ENCODE data around the gene PIH1D1.

PIH1D1 gene

DNA sequence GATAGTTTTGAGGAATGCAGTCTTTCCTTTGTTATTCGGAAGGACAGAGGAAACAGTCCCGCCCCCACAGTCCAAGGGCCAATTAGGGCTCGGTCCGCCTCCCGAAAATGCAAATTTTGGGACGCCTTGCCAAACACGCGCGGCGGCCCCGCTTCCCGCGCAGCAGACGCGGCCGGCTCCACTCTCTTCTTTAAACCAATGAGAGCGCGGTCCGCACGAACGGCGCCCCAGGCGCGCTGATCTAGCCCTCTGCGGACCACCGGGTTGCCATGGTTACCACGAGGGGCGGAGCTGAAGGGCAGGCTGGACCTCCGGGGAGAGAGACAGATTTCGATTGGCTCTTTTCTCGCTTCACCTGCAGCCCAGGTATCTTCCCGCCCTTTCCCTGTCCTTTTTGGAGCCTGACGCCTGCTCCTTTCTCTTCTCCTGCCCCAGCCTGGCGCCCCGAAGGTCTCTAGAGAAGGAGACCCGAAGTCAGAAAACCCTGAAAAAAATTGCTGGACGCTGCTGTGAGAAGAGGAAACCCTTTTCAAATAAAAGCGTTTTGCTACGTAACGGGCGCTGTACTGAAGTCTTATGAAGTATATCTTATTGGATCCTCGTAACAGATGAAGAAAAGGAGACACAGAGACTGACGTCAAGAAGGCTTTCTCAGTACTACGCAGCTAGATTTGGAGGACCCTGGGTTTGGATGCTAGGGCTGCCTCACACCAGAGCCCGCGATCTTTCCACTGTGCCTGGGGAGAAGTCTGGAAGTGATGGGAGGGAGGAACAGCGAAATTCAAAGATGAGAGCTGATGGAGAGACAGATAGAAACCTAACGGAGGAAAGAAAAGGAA lies 30.4 kb downstream of the PIH1D1 start:
- peak in 2 of 3 donors; percentile 35 to 48 for DNase-seq (ENCODE audit: low read depth in 2 of 3, low spot score in 1 of 3)

DNA sequence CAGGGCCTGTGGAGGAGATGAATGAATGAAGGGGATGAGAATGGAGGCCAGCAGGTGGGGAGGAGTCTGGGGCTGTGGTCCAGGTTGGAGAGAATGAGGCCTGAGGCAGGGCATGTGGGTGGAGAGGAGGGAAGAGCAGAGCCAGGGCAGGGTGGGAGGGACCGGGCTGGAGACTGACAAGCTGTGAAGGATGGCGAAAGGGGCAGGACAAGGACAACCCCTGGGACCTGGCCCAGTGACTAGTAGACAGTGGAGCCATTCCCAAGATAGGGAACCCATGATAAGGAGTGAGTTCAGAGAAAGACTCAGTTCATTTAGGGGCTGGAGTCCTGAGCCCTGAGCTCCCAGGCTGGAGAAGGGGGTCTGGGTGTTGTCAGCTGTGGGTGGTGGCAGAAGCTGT lies 31.4 kb downstream of the PIH1D1 start:
- DNase-seq (ENCODE audit: low read depth in 2 of 3, low spot score in 1 of 3), result no peak

DNA sequence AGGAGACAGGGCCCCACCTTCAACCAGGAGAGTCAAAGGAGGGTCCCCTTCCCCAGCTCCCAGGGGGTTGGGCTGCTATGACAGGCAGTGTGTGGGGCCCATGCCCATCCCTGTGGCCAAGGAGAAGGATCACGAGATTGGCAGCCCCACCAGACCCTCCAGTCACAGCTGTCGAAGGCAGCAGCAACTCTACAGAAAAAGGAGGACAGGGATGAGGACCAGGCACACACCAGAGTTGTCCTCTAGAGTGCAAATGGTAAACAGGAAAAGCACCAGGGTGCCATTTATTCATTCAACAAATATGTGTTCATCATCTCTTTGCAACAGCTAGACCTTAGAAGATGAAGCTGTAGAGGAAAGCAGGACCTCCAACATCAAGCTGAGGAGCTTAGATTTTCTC lies 32.4 kb downstream of the PIH1D1 start:
- DNase-seq (ENCODE audit: low read depth in 2 of 3, low spot score in 1 of 3), result no peak

DNA sequence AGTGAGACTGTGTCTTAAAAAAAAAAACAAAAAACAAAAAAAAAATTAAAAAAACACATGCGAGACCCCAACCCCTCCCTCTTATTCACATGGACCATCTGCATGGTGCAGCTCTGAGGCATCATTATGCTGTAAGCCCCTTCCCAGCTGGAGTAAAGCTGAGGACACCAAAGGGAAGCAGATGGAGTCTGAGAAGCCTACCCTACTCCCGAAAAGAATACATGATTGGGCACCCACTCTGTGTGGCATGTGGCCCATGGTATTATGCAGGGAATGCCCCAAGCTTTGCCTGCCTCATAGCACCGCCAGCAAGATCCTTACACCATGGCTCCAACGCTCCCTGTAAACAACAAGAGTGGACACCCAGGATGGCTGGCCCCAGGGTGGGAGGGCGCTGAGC lies 33.1 kb downstream of the PIH1D1 start:
- no peak for DNase-seq (ENCODE audit: low read depth in 2 of 3, low spot score in 1 of 3)

DNA sequence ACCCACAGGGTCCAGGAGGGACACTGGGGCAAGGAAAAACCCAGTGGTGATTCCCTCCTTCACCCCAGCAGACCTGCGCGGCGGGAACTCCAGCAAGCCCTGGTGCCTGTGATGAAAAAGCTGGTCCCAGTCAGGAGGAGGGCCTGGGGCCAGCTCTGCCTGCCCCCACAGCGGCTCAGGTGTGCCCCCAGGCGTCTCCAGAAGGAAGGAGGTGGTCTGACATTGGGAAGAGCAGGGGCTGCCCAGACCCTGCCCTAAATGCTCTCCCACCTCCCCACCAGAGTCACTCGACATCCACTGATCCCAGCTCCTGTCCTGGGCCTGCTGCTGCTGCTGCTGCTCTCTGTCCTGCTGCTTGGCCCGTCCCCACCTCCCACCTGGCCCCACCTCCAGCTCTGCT lies 34.5 kb downstream of the PIH1D1 start:
- DNase-seq (ENCODE audit: low read depth in 2 of 3, low spot score in 1 of 3), result no peak

DNA sequence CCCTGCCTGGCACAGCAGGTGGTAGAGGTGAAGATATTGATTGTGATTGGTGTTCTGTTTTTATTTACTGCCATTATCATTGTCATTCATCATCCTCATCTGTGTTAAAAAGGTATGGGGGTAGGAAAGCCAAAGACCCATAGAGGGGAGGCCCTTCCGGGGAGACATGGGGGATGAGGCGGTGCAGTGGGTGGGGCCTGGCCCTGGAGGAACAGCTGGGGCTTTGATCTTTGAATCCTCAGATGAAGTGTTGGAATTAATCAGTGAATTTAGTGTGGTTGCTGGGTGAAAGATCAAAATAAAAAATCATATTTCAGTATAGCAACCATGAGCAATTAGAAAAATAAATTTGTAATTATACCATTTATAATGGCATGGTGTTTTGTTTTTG lies 35.8 kb downstream of the PIH1D1 start:
- no peak for DNase-seq (ENCODE audit: low read depth in 2 of 3, low spot score in 1 of 3)

DNA sequence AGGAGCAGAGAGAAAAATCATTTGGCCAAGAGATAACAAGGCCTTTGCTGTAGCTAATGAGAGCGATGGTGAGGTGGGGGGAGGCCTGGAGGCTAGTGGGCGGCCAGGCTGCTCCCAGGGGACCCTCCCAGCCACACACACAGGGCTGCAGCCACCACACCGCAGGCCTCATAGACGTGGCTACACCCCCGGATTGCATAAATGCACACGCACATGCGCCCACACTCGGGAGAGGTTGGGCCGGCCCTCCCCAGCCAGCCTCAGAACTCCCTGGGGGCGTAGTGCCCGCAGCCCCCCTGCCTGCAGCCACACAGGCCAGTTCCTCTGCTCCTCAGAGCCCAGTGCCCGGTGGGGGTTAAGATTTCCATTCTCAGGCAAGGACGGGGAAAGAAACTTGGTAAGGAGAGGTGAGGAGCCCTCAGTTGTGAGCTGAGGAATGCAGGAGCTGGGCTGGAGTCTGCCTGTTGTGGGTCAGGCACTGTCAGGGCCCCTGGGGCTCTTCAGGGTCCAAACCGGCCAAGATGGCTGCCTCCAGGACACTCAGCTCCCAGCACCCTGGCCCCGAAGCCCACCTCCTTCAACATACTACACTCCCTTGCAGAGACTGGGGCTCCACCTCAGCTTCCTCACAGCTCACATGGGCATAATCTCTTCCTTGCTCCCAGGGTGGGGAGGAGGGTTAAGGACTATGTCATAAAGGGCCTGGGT lies 36.4 kb downstream of the PIH1D1 start:
- no peak for DNase-seq (ENCODE audit: low read depth in 2 of 3, low spot score in 1 of 3)

DNA sequence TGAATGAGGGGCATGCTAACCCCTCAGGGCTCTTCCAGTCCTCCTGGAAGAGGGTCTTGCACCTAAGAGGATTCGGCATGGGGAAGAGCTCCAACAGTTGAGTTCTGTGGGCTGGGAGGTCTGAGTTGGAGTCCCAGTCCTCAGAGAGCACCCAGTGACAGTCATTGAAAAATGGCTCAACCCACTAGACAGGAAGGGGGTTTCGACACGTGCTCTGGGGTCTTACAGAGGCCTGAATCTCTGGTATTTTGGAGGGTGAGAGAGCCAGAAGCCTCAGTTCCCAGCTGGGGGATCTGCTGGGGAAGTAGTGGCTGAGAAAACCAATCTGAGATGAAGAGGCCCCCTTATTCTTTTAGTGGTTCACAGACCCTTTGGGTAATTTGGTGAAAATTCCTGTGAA lies 37.4 kb downstream of the PIH1D1 start:
- no peak for DNase-seq (ENCODE audit: low read depth in 2 of 3, low spot score in 1 of 3)

DNA sequence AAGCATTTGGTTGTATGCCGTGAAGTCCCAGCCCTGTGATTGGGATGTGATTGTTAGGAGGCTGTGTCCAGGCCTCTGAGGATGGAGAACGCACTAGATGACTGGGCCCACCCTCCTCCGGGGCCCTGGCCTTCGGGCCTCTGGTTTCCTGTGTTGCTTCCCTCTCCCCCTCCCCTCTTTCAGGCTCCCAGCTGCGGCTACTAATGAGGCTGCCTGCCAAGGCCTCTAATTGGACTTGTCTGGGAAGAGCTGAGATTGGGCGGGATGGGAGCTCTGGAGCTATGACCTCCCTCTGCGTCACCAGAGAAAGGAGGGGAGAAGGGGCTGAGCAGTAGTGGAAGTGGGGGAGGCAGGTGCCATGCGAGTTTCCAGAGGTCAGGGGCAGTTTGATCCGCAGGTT lies 38.3 kb downstream of the PIH1D1 start:
- no peak for DNase-seq (ENCODE audit: low read depth in 2 of 3, low spot score in 1 of 3)

DNA sequence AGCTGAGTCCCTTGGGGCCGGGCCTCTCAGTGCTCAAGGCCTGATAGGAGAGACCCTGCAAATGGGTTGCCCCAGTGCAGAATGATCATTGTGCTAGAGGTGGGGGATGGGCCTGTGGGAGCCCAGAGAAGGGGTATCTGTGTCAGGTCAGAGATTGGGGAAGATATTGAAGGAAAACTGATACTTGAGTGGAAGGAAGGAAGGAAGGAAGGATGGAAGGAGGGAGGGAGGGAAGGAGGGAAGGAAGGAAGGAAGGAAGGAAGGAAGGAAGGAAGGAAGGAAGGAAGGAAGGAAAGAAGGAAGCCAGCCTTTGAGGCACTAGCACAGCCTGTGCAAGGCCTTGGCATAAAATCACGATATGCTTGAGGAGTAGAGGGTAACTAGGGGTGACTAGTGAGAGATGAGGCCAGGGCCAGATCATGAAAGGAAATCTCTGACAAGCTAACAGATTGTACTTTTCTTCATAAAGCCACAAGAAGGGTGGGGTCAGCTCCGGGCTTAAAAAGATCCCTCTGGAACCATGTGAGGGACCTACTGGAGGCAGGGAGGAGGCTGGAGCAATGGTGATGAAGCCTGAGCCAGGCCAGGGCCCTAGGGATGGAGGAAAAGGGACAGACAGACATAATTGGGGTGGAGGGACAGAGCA lies 39.8 kb downstream of the PIH1D1 start:
- DNase-seq (ENCODE audit: low read depth in 2 of 3, low spot score in 1 of 3), result no peak

DNA sequence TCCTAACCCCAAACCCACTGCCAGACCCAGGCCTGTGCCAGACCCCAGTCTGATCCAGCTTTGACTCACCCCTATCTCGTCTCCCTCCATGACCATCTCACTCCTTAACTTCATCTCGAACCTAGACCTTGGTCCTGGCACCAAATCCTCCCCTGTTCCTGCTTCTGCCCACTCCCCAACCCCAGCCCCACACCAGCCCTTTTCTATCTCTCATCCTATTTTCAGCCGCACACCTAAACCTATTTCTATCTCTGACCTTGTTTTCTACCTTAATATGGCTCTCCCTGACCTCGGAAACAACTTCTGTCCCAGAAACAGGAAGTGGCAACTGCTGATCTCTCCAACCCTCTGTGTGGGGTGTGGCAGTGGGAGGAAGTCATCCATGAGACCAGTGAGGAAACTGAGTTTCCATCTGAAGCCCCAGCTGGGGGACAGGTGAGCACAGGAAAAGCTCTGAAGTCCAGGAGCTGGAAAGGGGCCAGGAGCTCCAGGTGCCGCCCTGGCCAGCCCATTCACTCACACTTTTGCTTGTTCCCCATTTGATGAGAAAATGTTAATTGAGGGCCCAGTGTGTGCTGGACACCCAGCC lies 42.1 kb downstream of the PIH1D1 start:
- DNase-seq (ENCODE audit: low read depth in 2 of 3, low spot score in 1 of 3), result no peak

DNA sequence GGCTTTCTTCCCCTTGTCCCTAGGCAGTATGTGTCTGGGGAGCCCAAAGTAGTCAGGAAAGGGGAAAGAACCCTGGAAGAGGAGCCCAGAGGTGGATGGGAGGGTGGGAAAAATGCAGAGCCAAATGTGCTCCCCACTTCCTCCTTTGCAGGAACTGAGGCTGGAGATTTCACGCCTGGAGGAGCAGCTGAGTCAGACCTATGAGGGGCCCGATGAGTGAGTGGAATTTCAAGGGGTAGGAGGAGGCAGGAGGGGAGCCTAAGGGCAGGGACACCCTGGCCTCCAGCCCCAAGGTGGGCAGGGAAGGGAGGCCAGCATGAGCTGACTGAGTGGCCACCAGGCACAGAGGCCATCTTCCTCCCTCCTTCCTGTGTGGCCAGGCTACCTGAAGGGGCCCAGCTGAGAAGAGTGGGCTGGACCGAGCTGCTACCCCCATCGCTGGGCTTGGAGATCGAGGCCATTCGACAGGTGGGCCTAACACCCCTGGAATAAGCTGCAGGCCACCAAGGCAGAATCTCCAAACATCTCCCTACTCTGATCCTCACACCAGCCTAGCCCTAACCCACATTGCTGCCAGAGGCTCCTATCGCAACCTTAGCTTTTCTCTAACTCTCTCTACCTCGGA lies 42.7 kb downstream of the PIH1D1 start:
- DNase-seq (ENCODE audit: low read depth in 2 of 3, low spot score in 1 of 3), result no peak

DNA sequence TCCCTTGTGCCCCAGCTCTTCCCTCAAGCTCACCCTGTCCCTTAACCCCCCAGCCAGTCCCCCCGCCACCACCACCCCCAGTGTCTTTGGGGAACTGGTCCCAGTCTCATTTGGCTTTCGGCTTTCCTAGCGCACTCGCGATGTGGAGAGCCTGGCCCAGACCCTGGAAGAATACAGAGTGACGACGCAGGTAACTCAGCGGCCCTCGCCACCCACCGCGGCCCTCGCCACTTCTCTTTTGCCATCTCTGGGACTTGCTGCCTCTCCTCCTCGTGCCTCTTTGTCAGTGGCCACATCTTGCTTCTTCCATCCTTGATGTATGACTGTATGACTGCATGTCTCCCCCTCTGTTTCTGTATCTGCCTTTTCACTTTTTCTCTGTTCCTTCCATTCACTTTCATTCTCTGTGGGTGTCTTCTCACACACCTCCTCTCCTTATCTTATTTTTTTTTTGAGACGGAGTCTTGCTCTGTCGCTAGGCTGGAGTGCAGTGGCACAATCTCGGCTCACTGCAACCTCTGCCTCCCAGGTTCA lies 44.1 kb downstream of the PIH1D1 start:
- no peak for DNase-seq (ENCODE audit: low read depth in 2 of 3, low spot score in 1 of 3)

DNA sequence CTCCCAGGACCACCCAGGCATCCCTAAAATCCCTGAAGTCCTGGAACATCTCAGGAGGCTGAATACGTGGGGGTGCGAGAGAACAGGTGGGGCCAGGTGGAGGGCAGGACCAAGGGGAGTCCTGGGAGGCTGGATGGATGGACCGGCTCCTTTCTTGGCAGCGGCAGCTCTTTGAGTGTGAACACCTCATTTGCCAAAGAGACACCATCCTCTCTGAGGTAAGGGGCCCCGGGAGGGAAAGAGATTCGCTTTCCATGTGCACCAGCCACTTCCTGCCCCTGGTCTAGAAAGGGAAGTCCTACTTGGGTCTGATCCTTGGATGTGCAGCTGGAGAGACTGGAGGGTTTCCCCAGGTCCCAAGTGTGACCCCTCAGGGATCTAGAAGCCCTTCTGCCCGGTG lies 44.5 kb downstream of the PIH1D1 start:
- DNase-seq (ENCODE audit: low read depth in 2 of 3, low spot score in 1 of 3), result no peak

DNA sequence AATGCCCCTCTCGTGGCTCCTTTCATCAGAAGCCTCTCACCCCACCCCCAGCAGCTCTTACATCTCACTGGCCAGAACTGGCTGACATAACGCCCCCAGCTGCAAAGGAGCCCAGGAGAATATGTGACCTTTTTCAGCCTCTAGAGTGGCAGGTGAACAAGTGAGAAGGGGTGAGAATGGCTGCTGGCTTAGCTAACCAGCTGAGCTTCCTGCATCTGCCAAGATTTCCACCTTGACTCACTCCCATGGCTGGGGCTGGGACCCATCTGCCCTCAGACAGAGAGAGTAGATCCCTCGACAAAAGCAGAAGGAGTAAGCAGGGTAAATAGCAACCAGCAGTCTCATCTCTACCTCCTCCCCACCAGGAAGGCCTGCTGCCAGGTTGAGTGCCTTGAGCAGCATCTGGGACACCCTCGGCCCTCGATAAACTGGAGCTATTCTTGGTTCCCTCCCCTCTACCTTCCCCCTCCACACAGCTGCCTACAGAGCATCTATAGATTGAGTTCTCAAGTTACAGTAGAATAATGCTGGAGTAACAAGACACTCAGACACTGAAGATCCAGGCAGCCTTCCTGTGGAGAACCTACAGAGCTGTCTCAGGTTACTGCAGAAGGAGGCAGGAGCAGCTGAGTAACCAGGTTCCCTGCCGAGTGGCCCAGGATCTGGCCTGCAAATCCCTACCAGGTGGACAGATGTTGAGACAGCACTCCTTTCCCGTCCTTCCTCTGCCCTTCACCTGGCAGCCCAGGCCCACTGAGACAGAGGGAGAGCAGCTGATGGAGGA lies 48.0 kb downstream of the PIH1D1 start:
- no peak for DNase-seq (ENCODE audit: low read depth in 2 of 3, low spot score in 1 of 3)

DNA sequence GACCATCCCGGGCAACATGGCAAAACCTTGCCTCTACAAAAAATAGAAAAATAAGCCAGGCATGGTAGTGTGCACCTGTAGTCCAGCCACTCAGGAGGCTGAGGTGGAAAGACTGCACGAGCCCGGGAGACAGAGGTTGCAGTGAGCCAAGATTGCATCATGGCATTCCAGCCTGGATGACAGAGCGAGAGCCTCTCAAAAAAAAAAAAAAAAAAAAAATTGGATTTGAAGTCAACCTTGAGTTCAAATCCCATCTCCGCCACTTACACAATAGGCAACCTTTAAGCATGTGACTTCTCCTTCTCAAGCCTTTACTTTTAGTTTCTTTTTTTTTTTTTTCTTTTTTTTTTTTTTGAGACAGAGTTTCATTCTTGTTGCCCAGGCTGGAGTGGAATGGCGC lies 51.6 kb downstream of the PIH1D1 start:
- DNase-seq (ENCODE audit: low read depth in 2 of 3, low spot score in 1 of 3), result no peak

DNA sequence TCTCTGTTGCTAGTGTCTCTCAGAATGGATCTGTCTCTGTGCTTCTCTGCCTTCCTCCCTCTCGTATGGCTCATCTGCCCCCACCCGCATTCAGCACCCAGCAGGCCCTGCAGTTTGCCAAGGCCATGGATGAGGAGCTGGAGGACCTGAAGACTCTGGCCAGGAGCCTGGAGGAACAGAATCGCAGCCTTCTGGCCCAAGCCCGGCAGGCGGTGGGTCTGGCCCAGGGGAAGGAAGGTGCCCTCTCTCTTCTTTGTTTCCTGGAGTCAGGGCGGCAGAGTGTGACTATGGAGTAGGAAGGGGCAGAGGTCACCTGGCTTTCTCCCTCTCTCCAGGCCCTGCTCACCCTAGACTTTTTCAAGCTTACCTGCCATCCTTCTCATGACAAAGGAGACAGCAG lies 52.7 kb downstream of the PIH1D1 start:
- DNase-seq (ENCODE audit: low read depth in 2 of 3, low spot score in 1 of 3), result no peak

DNA sequence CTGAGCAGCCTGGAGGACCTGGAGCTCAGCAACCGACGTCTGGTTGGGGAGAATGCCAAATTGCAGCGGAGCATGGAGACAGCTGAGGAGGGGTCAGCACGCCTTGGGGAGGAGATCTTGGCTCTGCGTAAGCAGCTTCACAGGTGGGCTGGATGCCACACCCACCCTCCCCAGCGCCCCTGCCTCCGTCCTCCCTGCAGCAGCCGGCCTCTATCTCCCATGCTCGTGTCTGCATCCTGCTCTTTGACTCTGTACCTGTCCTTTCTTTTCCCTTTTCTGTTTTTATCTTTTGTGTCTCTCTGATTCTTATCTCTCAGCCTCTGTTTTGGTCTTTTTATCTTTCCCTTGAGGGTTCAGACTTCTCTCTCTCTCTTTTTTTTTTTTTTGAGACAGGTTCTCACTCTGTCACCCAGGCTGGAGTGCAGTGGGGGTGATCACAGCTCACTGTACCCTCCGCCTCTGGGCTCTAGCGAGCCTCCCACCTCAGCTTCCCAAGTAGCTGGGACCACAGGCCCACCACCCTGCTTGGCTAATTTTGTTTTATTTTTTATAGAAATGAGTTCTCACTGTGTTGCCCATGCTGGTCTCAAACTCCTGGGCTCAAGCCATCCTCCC lies 53.5 kb downstream of the PIH1D1 start:
- DNase-seq (ENCODE audit: low read depth in 2 of 3, low spot score in 1 of 3), result no peak

DNA sequence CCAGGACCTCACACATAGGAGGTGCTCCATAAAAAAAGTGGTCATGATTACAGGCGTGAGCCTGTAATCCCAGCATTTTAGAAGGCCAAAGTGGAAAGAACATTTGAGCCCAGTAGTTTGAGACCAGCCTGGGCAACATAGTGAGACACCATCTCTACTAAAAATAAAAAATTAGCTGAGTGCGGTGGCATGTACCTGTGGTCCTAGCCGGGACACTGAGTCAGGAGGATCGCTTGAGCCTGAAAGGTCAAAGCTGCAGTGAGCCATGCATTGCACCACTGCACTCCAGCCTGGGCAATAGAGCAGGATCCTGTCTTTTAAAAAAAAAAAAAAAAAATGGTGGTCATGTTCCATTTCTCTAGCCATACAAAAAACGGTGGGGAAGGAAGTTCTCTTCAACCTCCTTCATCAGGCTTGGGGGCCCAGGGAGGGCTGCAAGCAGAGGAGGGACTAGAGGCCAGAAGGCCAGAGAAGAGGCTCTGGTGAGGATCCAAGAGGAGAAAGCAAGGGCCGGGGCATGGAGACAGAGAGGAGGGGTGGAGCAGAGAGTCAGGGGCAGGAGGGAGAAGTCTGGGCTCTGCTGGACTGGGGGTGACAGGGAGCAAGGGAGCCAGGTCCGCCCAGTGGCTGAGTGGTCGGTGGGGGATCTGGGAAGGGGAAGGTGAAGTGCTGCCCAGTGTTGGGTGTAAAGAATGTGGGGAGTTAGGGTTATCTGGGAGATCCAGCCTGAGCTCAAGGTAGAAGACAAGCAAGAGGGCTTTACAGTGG lies 54.7 kb downstream of the PIH1D1 start:
- DNase-seq (ENCODE audit: low read depth in 2 of 3, low spot score in 1 of 3), result no peak
